ENCODE data around the gene NRF1.
A peak's percentile ranks its signal among the peaks of the same experiment; 100 is the strongest.
"Not testable (repeated sequence)": the region's sequence is repeated elsewhere in the genome, so short reads cannot be mapped to it uniquely, and the experiment has no call there.

NRF1 gene

GRCh38 chr7:129667116-129667515, 55.6 kb downstream of the NRF1 start:
- no peak for DNase-seq
- intact Hi-C loops (cut with DNase I) = loop anchor here (5.0 to 10.0 kb wide), 2 partner anchors 160 to 348 kb away; no protein-coding TSS in a partner anchor

GRCh38 chr7:129667551-129667950, 56.0 kb downstream of the NRF1 start:
- DNase-seq = no peak
- intact Hi-C loops (cut with DNase I) = loop anchor here (5.0 to 10.0 kb wide), 2 partner anchors 160 to 347 kb away; no protein-coding TSS in a partner anchor

- intact Hi-C loops (cut with DNase I) = loop anchor here (5.0 to 10.0 kb wide), 2 partner anchors 157 to 345 kb away; no protein-coding TSS in a partner anchor
- DNase-seq = no peak
Measured at GRCh38 chr7:129669901-129670300, 58.4 kb downstream of the NRF1 start.

GRCh38 chr7:129670656-129671055, 59.1 kb downstream of the NRF1 start:
- DNase-seq = no peak
- intact Hi-C loops (cut with DNase I) = no loop called here

GRCh38 chr7:129671266-129671665, 59.7 kb downstream of the NRF1 start:
- intact Hi-C loops (cut with DNase I) = no loop called here
- no peak for DNase-seq

GRCh38 chr7:129674475-129674874, 63.0 kb downstream of the NRF1 start:
- DNase-seq; intact Hi-C loops (cut with DNase I): not testable (repeated sequence)

GRCh38 chr7:129675521-129675920, 64.0 kb downstream of the NRF1 start:
- DNase-seq = no peak
- intact Hi-C loops (cut with DNase I) = no loop called here

GRCh38 chr7:129676017-129676897, 64.7 kb downstream of the NRF1 start:
- DNase-seq = no peak
- intact Hi-C loops (cut with DNase I) = no loop called here

- intact Hi-C loops (cut with DNase I) = no loop called here
- no peak for DNase-seq
Measured at GRCh38 chr7:129677796-129678195, 66.3 kb downstream of the NRF1 start.

- intact Hi-C loops (cut with DNase I) = no loop called here
- no peak for DNase-seq
Measured at GRCh38 chr7:129678606-129679005, 67.1 kb downstream of the NRF1 start.

GRCh38 chr7:129680400-129680799, 68.9 kb downstream of the NRF1 start:
- DNase-seq = no peak
- intact Hi-C loops (cut with DNase I) = no loop called here

- DNase-seq = peak in 3 of 42 donors; percentile 4 to 46 (median 16)
Measured at GRCh38 chr7:129684777-129685176, 73.3 kb downstream of the NRF1 start.

GRCh38 chr7:129686063-129686462, 74.5 kb downstream of the NRF1 start:
- no peak for DNase-seq
- intact Hi-C loops (cut with DNase I) = no loop called here

More at GRCh38 chr7:129684777-129685176, 73.3 kb downstream of the NRF1 start:
- intact Hi-C loops (cut with DNase I) = no loop called here

GRCh38 chr7:129688503-129689222, 77.1 kb downstream of the NRF1 start:
- intact Hi-C loops (cut with DNase I) = no loop called here

GRCh38 chr7:129689995-129690581, 78.6 kb downstream of the NRF1 start:
- intact Hi-C loops (cut with DNase I) = no loop called here
- no peak for DNase-seq

More at GRCh38 chr7:129688503-129689222, 77.1 kb downstream of the NRF1 start:
- no peak for DNase-seq

GRCh38 chr7:129690701-129691100, 79.2 kb downstream of the NRF1 start:
- DNase-seq = no peak

GRCh38 chr7:129698516-129699418, 87.2 kb downstream of the NRF1 start:
- intact Hi-C loops (cut with DNase I) = no loop called here
- DNase-seq = no peak

More at GRCh38 chr7:129690701-129691100, 79.2 kb downstream of the NRF1 start:
- intact Hi-C loops (cut with DNase I) = no loop called here

- DNase-seq = no peak
- intact Hi-C loops (cut with DNase I) = no loop called here
Measured at GRCh38 chr7:129702316-129702715, 90.8 kb downstream of the NRF1 start.

All from head of caudate nucleus (tissue), 42 donors.